SIG-M5 treated with dmso at 0.1 percent for 504 hours (cell line): ENCODE data around the gene ANXA8.
"Not testable (repeated sequence)": the region's sequence is repeated elsewhere in the genome, so short reads cannot be mapped to it uniquely, and the experiment has no call there.

ENCODE experiments used
- DNase-seq: peaks from one replicate; lab custom pipeline; 2025; ENCODE audit not compliant: unreplicated experiment; lab: John Stamatoyannopoulos, UW

ANXA8 gene

GRCh38 chr10:47465216-47465917 is 18.5 kb downstream of the ANXA8 start:
- not testable (repeated sequence) for DNase-seq

GRCh38 chr10:47462577-47463358 is 21.1 kb downstream of the ANXA8 start:
- not testable (repeated sequence) for DNase-seq

- peak; percentile 37 for DNase-seq
Observed at GRCh38 chr10:47461261-47461687, 22.6 kb downstream of the ANXA8 start.

GRCh38 chr10:47458466-47459154 is 25.3 kb downstream of the ANXA8 start:
- DNase-seq = no peak

GRCh38 chr10:47457826-47458225 is 26.1 kb downstream of the ANXA8 start:
- DNase-seq = no peak

- DNase-seq = no peak
Observed at GRCh38 chr10:47457528-47457820, 26.4 kb downstream of the ANXA8 start.

GRCh38 chr10:47456794-47457527 is 27.0 kb downstream of the ANXA8 start:
- no peak for DNase-seq

GRCh38 chr10:47456079-47456785 is 27.7 kb downstream of the ANXA8 start:
- DNase-seq = no peak

GRCh38 chr10:47455350-47456078 is 28.4 kb downstream of the ANXA8 start:
- DNase-seq = not testable (repeated sequence)

- DNase-seq = no peak
Observed at GRCh38 chr10:47454780-47455058, 29.2 kb downstream of the ANXA8 start.

GRCh38 chr10:47454008-47454779 is 29.7 kb downstream of the ANXA8 start:
- no peak for DNase-seq

GRCh38 chr10:47453141-47454007 is 30.5 kb downstream of the ANXA8 start:
- DNase-seq = no peak

GRCh38 chr10:47452495-47453140 is 31.3 kb downstream of the ANXA8 start:
- no peak for DNase-seq

- no peak for DNase-seq
Observed at GRCh38 chr10:47451998-47452494, 31.9 kb downstream of the ANXA8 start.

- no peak for DNase-seq
Observed at GRCh38 chr10:47451273-47451997, 32.5 kb downstream of the ANXA8 start.

- DNase-seq = no peak
Observed at GRCh38 chr10:47450442-47450841, 33.5 kb downstream of the ANXA8 start.

GRCh38 chr10:47449979-47450378 is 33.9 kb downstream of the ANXA8 start:
- DNase-seq = no peak
